Fibroblast of villous mesenchyme (primary cell): Measurements from ENCODE around the gene CPM. TPM values are rescaled to one million over a fixed set of nuclear protein-coding genes. Genes with fewer than 3 reads are reported as not detected.

Experiments used
- DNase-seq: peaks from one replicate; pipeline ENCODE4 v3.0.0-alpha.2; 2010; ENCODE audit warnings: low read depth
- H3K4me3 ChIP-seq: 2 replicates; pipeline ENCODE4 v1.5.1; 2011; ENCODE audit warnings: low read depth, mild to moderate bottlenecking, low read length
- total RNA-seq: library from RNA; depleted of rRNA; stranded (reverse); fragments of >200 nt; gene quantifications from 2 replicates; pipeline ENCODE4 v1.2.3, GENCODE V29; 2012
- TF ChIP-seq, protein P1 (sequence below): IDR thresholded peaks from 2 replicates; pipeline ENCODE4 v1.5.1; 2012; ENCODE audit warnings: low read depth, mild to moderate bottlenecking, low read length; ENCODE audit not compliant: insufficient read depth

CPM gene
- total RNA-seq, 1 donor: 23.3 TPM

GRCh38 chr12:68900241-68900640 is 32.7 kb downstream of the CPM start:
- no peak overlapping the region for H3K4me3 ChIP-seq
- TF ChIP-seq, protein P1, sequence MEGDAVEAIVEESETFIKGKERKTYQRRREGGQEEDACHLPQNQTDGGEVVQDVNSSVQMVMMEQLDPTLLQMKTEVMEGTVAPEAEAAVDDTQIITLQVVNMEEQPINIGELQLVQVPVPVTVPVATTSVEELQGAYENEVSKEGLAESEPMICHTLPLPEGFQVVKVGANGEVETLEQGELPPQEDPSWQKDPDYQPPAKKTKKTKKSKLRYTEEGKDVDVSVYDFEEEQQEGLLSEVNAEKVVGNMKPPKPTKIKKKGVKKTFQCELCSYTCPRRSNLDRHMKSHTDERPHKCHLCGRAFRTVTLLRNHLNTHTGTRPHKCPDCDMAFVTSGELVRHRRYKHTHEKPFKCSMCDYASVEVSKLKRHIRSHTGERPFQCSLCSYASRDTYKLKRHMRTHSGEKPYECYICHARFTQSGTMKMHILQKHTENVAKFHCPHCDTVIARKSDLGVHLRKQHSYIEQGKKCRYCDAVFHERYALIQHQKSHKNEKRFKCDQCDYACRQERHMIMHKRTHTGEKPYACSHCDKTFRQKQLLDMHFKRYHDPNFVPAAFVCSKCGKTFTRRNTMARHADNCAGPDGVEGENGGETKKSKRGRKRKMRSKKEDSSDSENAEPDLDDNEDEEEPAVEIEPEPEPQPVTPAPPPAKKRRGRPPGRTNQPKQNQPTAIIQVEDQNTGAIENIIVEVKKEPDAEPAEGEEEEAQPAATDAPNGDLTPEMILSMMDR: no peak
- DNase-seq: no peak

- TF ChIP-seq, protein P1: peak; percentile 49
- DNase-seq: peak; percentile 84
- H3K4me3 ChIP-seq: no peak overlapping the region
Measured at GRCh38 chr12:68899251-68899771, 33.7 kb downstream of the CPM start.

- TF ChIP-seq, protein P1: no peak
- H3K4me3 ChIP-seq: no peak overlapping the region
- peak; percentile 65 for DNase-seq
Measured at GRCh38 chr12:68896881-68897540, 36.0 kb downstream of the CPM start.

- no peak overlapping the region for H3K4me3 ChIP-seq
- DNase-seq: no peak
- TF ChIP-seq, protein P1: no peak
Measured at GRCh38 chr12:68894276-68894855, 38.6 kb downstream of the CPM start.

GRCh38 chr12:68893741-68894140 is 39.2 kb downstream of the CPM start:
- TF ChIP-seq, protein P1: no peak
- H3K4me3 ChIP-seq: no peak overlapping the region
- DNase-seq: no peak

DNA sequence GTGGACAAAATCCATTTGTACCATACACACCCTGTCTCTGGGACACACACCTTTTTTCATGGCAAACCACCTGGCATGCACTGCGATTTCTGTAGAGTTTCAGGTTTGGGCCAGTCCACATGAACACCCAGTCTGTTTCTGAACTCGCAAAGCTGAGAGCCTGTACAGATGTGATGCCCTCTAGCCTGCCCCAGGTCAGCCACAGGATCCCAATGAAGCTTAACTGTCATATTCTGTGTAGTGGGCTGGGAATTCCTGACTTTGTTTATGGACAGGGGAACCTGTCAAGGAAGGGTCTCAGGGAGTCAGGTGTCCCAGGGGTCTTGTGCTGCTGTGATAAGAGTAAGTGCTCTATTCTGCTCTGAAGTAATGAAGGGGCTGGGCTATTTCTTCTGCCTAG is 39.8 kb downstream of the CPM start:
- TF ChIP-seq, protein P1: no peak
- no peak for DNase-seq
- H3K4me3 ChIP-seq: no peak overlapping the region
